ENCODE measurements around the gene IER3IP1. TPM values are rescaled to one million over a fixed set of nuclear protein-coding genes. Genes with fewer than 3 reads are reported as not detected.
"Not testable (repeated sequence)": the region's sequence is repeated elsewhere in the genome, so short reads cannot be mapped to it uniquely, and the experiment has no call there.

IER3IP1 gene
- total RNA-seq, 2 experiments from 2014 or later, result 5.5 to 11.6 TPM

DNA sequence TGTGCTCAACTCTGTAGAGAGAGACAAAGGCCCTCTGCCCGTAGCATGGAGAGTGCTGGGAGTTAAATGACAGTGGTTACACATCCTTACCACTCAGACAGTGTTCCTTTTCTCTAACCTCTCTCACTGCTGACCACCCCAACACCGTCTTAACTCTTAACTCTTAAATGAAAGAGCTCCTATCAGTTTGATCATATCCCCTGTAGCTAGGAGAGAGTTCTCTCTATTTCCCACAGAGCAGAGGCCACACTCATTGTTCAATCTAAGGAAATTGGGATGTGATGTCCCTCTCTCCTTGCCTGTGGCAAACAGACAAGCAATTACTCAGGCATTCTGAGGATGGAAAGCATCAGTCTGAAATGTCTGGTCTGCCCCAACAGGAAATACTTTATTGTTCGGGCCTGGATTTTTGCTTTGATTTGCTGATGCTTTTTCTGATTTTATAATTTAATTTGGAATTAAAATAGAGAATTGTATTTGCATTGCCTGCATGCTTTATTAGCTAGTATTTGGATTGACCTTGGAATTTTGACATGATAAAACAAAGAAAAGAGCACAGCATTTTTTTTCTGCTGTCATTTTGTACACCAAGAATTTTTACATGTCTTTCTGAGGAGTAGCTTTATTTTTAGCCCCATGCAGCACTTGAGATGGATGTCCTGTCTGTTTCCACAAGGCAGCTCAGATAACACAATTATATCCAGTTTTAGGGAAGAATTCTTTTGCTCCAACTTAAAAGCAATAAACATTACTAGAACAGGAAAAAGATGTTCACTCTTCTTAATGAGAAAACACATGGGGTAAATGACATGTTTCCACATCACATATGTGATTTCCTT lies 27.7 kb upstream of the IER3IP1 start:
- no peak overlapping the region for H3K27ac ChIP-seq (ENCODE audit: low read depth, low read length, poor library complexity, severe bottlenecking)
- H3K79me2 ChIP-seq (ENCODE audit: insufficient read depth, low read depth, low read length), result no peaks in the 10 kb centered on the region
- H2AFZ ChIP-seq (ENCODE audit: low read length), result no peak overlapping the region
- ChIA-PET POLR2A (no interaction called here), CTCF (ENCODE audit: unreplicated experiment) (no interaction called here)
- H3K4me2 ChIP-seq (ENCODE audit: low read length), result no peak overlapping the region
- no peaks in the 10 kb centered on the region for H4K20me1 ChIP-seq (ENCODE audit: insufficient read depth, low read length)
- no peaks in the 10 kb centered on the region for H3K9me3 ChIP-seq (ENCODE audit: low read length)
- no peak for TF ChIP-seq EZH2phosphoT487 (IDR thresholded peaks at IDR 0.05; ENCODE audit: borderline replicate concordance, low read depth, low read length)
- TF ChIP-seq, protein P1, sequence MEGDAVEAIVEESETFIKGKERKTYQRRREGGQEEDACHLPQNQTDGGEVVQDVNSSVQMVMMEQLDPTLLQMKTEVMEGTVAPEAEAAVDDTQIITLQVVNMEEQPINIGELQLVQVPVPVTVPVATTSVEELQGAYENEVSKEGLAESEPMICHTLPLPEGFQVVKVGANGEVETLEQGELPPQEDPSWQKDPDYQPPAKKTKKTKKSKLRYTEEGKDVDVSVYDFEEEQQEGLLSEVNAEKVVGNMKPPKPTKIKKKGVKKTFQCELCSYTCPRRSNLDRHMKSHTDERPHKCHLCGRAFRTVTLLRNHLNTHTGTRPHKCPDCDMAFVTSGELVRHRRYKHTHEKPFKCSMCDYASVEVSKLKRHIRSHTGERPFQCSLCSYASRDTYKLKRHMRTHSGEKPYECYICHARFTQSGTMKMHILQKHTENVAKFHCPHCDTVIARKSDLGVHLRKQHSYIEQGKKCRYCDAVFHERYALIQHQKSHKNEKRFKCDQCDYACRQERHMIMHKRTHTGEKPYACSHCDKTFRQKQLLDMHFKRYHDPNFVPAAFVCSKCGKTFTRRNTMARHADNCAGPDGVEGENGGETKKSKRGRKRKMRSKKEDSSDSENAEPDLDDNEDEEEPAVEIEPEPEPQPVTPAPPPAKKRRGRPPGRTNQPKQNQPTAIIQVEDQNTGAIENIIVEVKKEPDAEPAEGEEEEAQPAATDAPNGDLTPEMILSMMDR (conservative IDR thresholded peaks at IDR 0.05; ENCODE audit: low read length), result no peak
- BruUV-seq (replicated peaks), result no TSS peak
- intact Hi-C loops (cut with micrococcal nuclease; ENCODE audit: unreplicated experiment), result no loop called here
- no peaks in the 10 kb centered on the region for H3K9me2 ChIP-seq (ENCODE audit: insufficient read depth, low read length)
- H3K4me1 ChIP-seq (ENCODE audit: insufficient read depth, low read length, poor library complexity, severe bottlenecking), result no peaks in the 10 kb centered on the region
- H3K36me3 ChIP-seq (ENCODE audit: insufficient read depth, low read length), result no peaks in the 10 kb centered on the region
- DNase-seq (ENCODE audit: low spot score), result no peak
- H3K4me3 ChIP-seq (ENCODE audit: low read depth, low read length, poor library complexity, severe bottlenecking), result no peak overlapping the region

- H3K4me2 ChIP-seq (ENCODE audit: low read length); H3K36me3 ChIP-seq (ENCODE audit: insufficient read depth, low read length); intact Hi-C loops (cut with micrococcal nuclease; ENCODE audit: unreplicated experiment); H3K79me2 ChIP-seq (ENCODE audit: insufficient read depth, low read depth, low read length); H3K4me1 ChIP-seq (ENCODE audit: insufficient read depth, low read length, poor library complexity, severe bottlenecking); BruUV-seq (replicated peaks); H4K20me1 ChIP-seq (ENCODE audit: insufficient read depth, low read length); H3K9me3 ChIP-seq (ENCODE audit: low read length); POLR2A ChIA-PET; H2AFZ ChIP-seq (ENCODE audit: low read length); DNase-seq (ENCODE audit: low spot score); H3K9me2 ChIP-seq (ENCODE audit: insufficient read depth, low read length); CTCF ChIA-PET (ENCODE audit: unreplicated experiment); H3K27ac ChIP-seq (ENCODE audit: low read depth, low read length, poor library complexity, severe bottlenecking); H3K4me3 ChIP-seq (ENCODE audit: low read depth, low read length, poor library complexity, severe bottlenecking): not testable (repeated sequence)
Measured at GRCh38 chr18:47195961-47196360, 19.8 kb upstream of the IER3IP1 start.

DNA sequence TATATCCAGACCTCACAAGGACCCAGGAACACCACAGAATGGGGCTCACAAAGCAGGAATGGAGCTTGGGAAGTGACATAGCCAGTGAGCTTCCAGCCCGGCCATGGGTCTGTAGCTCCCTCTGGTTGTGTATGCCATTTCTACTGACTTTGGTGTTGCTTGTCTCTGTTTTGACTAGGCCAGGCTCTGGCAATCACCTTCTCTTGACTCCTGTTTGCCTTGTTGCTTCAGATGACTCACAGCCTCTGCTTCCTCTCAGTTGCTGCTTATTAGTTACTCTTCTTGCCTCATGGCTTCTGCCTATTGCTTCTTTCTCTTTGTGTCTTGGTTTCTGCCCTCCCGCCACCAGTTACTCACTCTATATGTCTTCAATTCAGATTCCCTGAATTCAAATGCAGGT lies 15.8 kb upstream of the IER3IP1 start:
- H3K9me3 ChIP-seq (ENCODE audit: low read length), result no peaks in the 10 kb centered on the region
- H3K4me3 ChIP-seq (ENCODE audit: low read depth, low read length, poor library complexity, severe bottlenecking), result no peak overlapping the region
- BruUV-seq (replicated peaks), result no TSS peak
- no peaks in the 10 kb centered on the region for H3K9me2 ChIP-seq (ENCODE audit: insufficient read depth, low read length)
- intact Hi-C loops (cut with micrococcal nuclease; ENCODE audit: unreplicated experiment), result no loop called here
- H3K36me3 ChIP-seq (ENCODE audit: insufficient read depth, low read length), result no peaks in the 10 kb centered on the region
- no peak overlapping the region for H3K4me2 ChIP-seq (ENCODE audit: low read length)
- H3K4me1 ChIP-seq (ENCODE audit: insufficient read depth, low read length, poor library complexity, severe bottlenecking), result no peaks in the 10 kb centered on the region
- H2AFZ ChIP-seq (ENCODE audit: low read length), result no peak overlapping the region
- ChIA-PET CTCF (ENCODE audit: unreplicated experiment) (no interaction called here), POLR2A (no interaction called here)
- H3K79me2 ChIP-seq (ENCODE audit: insufficient read depth, low read depth, low read length), result no peaks in the 10 kb centered on the region
- no peak for DNase-seq (ENCODE audit: low spot score)
- H4K20me1 ChIP-seq (ENCODE audit: insufficient read depth, low read length), result no peaks in the 10 kb centered on the region
- no peak overlapping the region for H3K27ac ChIP-seq (ENCODE audit: low read depth, low read length, poor library complexity, severe bottlenecking)
- TF ChIP-seq, protein P1 (conservative IDR thresholded peaks at IDR 0.05; ENCODE audit: low read length), result no peak
- no peak for TF ChIP-seq EZH2phosphoT487 (IDR thresholded peaks at IDR 0.05; ENCODE audit: borderline replicate concordance, low read depth, low read length)
